ENCODE data around the gene NDFIP2. TPM values are rescaled to one million over a fixed set of nuclear protein-coding genes. Genes with fewer than 3 reads are reported as not detected.

The NDFIP2 gene
- total RNA-seq, 1 donor from 2014 or later, result 31.8 TPM

GRCh38 chr13:79456656-79457365 is 24.1 kb upstream of the NDFIP2 start:
- intact Hi-C loops (cut with DNase I), result no loop called here
- ATAC-seq (no peak), DNase-seq (ENCODE audit: low spot score) (no peak)

DNA sequence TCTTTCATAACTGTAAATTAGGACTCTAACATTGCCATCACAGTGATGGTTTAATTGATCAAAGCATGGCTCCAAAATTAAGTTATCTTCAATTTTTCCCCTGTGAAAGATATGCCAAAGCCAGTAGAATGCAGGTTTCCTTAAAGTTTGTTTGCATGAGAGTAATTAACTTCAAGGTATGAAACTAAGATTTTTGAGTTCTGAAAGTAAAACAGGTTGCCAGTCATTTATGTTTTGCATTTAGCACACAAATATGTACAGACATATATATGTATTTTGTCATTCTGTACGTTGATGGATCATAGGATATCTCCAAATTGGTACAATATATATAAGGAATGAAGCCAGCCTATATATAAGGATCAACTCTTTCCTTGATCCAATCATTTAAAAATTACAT is 23.6 kb upstream of the NDFIP2 start:
- DNase-seq (ENCODE audit: low spot score), result no peak
- intact Hi-C loops (cut with DNase I), result no loop called here
- ATAC-seq, result no peak

- no peak for DNase-seq (ENCODE audit: low spot score)
- intact Hi-C loops (cut with DNase I), result no loop called here
- ATAC-seq, result no peak
These were observed 23.0 kb upstream of the NDFIP2 start for GRCh38 chr13:79457948-79458347.

DNA sequence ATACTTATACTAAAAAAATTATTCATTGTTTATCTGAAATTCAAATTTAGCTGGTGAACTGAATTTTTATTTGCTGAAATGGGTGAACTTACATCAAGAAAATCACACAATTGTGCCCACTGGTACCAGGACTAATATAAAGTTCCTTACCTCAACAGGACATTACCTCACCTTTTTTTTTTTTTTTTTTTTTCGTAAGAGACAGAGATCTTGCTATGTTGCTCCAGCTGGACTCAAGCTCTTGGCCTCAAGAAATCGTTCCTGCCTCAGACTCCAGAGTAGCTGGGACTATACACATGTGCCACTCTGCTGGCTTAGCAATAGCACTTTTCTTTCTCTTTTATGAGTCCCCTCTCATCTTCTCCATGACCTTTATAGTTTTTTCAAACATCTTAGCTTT is 22.5 kb upstream of the NDFIP2 start:
- DNase-seq (ENCODE audit: low spot score), result no peak
- no peak for ATAC-seq
- intact Hi-C loops (cut with DNase I), result no loop called here

GRCh38 chr13:79459906-79460305 is 21.0 kb upstream of the NDFIP2 start:
- intact Hi-C loops (cut with DNase I), result no loop called here
- no peak for ATAC-seq
- DNase-seq (ENCODE audit: low spot score), result no peak

GRCh38 chr13:79462895-79463294 is 18.1 kb upstream of the NDFIP2 start:
- intact Hi-C loops (cut with DNase I), result no loop called here
- DNase-seq (ENCODE audit: low spot score), result no peak
- ATAC-seq, result no peak

DNA sequence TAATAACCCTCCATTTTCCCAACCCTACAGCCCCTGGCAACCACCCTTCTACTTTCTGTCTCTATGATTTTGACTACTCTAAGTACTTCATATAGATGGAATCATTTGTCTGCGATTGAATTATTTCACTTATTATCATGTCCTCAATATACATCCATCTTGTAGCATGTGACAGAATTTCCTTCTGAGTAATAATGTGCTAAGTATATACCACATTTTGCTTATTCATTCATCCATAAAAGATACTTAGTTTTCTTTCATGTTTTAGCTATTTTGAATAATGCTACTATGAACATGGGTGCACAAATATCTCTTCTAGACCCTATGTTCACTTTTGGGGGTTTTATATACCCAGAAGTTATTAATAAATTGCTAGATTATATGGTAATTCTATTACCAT is 17.4 kb upstream of the NDFIP2 start:
- intact Hi-C loops (cut with DNase I), result no loop called here
- ATAC-seq, result no peak

DNA sequence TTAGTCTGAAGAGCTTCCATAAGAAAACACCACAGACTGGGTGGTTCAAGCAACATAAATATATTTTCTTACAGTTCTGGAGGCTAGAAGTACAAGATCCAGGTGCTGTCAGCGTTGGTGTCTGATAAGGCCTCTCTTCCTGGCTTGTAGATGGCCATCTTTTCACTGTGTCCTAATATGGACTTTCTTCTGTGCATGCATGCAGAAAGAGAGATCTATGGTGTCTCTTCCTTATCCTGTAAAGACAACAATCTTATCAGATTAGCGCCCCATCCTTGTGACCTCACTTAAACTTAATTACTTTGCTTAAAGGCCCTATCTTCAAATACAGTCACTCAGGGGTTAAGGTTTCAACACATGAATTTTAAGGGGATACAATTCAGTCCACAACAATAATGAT is 14.1 kb upstream of the NDFIP2 start:
- intact Hi-C loops (cut with DNase I), result no loop called here
- no peak for ATAC-seq
- DNase-seq (ENCODE audit: low spot score), result no peak

More for the DNA sequence above, 17.4 kb upstream of the NDFIP2 start:
- DNase-seq (ENCODE audit: low spot score), result no peak

DNA sequence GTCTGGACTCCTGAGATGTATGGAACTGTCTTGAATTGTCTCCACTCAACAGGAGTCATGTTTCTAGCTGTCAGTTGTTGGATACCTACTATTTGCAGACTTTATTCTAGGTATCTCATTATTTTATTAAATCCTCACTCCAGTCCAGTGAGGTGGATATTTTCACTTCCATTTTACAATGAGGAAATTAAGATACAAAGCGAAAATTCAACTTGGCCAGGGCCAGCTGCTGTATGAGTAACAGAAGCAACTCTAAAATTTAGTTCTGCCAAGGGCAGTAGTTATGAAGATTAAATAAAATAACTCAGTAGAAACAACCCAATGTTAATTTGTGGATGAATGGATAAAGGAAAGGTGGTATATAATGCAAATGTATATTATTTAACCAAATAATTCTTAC is 12.6 kb upstream of the NDFIP2 start:
- no peak for ATAC-seq
- intact Hi-C loops (cut with DNase I), result no loop called here
- DNase-seq (ENCODE audit: low spot score), result no peak

DNA sequence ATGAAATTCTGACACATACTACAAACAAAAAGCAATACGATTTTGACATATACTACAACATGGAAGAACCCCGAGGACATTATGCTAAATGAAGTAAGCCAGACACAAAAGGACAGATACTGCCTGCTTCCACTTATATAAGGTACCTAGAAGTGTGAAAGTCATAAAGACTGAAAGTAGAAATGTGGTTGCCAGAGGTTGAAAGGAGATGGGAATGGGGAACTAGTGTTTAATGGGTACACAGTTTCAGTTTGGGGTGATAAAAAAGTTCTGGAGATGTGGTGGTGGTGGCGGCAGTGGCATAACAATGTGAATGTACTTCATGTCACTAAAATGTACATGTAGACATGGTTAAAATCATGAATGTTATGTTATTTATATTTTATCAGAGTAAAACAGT is 12.1 kb upstream of the NDFIP2 start:
- DNase-seq (ENCODE audit: low spot score), result no peak
- ATAC-seq, result no peak
- intact Hi-C loops (cut with DNase I), result no loop called here

DNA sequence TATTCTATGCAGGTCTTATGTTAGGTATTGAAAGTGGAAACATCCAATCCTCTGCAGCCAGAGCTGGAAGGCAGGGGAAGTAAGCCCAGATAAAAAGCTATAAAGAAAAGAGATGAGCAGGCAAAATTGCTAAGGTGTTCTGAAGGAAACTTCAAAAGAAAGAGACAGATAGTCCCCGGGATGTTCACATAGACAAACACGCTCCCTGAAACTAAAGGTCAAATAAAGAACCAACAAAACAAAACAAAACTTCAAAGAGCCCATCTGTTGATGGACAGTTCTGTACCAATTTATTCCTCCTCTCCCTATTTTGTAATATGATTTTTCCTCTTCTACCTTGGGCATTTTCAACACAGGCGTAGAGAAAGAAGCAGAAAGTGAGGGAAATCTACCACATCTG is 11.3 kb upstream of the NDFIP2 start:
- intact Hi-C loops (cut with DNase I), result no loop called here
- no peak for ATAC-seq

DNA sequence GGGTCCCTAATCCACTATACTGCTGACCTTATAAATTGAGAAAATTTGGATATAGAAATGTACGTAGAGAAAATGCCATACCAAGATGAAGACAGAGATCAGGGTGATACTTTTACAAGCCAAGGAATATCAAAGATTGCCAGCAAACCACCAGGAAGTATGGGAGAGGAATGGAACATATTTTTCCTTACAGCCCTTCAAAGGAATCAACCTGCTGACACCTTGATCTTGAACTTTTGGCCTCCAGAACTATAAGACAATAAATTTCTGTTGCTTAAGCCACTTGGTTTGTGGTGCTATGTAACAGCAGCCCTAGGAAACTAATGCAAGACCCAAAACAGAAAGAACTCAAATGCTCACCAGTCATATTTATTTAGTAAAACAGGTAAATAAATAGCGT is 10.3 kb upstream of the NDFIP2 start:
- intact Hi-C loops (cut with DNase I), result no loop called here
- ATAC-seq (no peak), DNase-seq (ENCODE audit: low spot score) (no peak)

More for the DNA sequence above, 11.3 kb upstream of the NDFIP2 start:
- DNase-seq (ENCODE audit: low spot score), result no peak

DNA sequence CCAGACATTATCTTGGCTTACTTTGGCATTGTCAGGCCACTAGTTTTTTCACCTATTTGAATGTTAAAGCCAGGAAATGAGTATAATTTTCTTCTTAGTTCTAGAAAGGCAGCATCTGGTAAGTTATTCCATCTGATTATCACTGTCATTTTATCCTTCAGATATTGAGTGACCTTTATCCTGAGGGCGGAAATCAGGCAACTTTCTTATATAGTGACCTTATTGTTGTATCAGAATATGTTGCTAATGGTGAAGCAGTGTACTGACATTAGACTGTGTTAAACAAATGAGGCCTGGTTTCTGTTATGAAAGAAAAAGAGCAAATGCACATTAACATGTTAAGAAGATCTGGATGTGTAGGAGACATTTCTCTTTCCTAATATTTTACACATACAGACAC is 5.4 kb upstream of the NDFIP2 start:
- intact Hi-C loops (cut with DNase I), result no loop called here
- no peak for ATAC-seq
- no peak for DNase-seq (ENCODE audit: low spot score)

DNA sequence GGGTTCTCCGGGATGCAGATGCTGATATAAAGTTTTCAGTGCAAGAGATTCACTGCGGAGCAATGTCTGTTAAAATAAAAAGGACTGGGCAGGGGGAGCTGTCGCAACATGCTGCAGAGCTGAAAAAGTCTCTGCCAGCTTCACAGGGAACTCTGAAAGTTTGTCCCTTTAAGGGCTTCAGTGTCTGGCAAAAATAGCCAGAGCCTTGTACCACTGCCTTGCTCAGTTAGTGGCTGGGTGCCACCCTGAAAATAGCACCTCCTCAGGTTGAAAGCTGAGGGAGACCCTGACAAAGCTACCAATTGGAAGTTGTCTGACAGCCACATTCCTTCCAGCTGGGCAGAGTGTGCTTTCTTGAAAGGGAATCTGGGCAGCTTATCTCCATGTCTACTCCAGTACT is 3.0 kb upstream of the NDFIP2 start:
- DNase-seq (ENCODE audit: low spot score) (no peak), ATAC-seq (no peak)
- intact Hi-C loops (cut with DNase I), result no loop called here

- DNase-seq (ENCODE audit: low spot score) (no peak), ATAC-seq (no peak)
- intact Hi-C loops (cut with DNase I), result no loop called here
These were observed 1.1 kb upstream of the NDFIP2 start for GRCh38 chr13:79479882-79480281.

GRCh38 chr13:79481685-79482052 is 714 bp downstream of the NDFIP2 start:
- ATAC-seq, result peak; percentile 33
- no peak for DNase-seq (ENCODE audit: low spot score)
- intact Hi-C loops (cut with DNase I), result no loop called here

DNA sequence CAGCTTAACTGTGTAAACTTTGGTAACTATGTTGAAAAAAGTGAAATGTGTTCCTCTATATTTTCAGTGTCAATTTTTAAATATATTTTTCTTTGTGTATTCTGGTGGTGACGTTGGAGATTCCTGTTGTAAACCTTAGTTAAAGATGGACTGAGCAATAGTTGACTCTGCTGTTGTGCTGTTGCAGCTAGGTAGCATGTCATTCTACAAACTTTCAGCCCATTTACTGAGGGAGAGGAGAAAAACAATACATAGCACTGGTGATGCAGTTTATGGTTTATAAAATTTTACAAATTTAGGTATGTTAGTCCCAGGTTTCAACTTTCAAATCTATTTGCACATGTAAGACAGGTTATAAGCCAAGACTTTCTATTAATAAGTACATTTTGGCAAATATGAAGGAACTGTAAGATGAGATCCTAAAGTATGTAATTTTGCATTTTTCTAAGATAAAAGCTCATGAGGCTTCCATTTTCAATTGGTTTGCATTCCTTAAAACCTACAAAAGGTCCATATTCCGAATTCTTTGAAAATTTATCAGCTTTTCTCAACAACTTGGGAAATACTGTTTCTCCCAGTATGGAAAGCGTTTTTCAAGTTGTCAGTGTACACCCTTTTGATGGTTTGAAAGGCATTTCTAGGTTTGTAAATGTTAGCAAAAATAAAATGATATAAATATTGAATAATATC is 1.5 kb downstream of the NDFIP2 start:
- DNase-seq (ENCODE audit: low spot score) (no peak), ATAC-seq (no peak)
- intact Hi-C loops (cut with DNase I), result no loop called here

DNA sequence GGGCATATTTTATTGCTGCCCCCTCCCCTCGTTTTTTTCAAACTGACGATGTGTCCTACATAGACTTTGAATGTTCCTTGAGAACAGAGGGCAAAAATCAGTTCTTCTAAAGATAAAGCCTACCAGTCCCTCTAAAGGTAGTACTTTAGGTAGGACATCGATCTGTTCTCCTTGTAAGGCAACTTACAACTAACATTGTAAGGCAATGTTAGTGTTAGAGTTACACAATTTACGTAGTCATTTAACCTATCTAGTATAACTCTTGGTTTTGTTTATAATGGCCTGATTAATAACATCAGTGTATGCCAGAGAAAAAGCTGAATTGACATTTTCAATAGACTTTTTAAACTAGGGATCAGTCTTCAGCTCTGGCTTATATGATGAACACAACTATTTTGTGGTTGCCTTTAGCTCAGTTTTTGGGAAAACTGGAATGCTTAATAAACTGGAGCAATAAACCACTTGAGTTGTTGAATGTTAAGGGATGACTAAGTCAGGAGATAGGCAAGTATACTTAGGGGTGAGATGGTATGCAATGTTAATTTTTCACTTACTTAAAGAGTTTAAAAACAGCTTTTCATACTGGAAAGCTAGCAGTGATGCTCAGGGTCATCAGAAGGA is 2.2 kb downstream of the NDFIP2 start:
- ATAC-seq, result no peak
- intact Hi-C loops (cut with DNase I), result no loop called here

DNA sequence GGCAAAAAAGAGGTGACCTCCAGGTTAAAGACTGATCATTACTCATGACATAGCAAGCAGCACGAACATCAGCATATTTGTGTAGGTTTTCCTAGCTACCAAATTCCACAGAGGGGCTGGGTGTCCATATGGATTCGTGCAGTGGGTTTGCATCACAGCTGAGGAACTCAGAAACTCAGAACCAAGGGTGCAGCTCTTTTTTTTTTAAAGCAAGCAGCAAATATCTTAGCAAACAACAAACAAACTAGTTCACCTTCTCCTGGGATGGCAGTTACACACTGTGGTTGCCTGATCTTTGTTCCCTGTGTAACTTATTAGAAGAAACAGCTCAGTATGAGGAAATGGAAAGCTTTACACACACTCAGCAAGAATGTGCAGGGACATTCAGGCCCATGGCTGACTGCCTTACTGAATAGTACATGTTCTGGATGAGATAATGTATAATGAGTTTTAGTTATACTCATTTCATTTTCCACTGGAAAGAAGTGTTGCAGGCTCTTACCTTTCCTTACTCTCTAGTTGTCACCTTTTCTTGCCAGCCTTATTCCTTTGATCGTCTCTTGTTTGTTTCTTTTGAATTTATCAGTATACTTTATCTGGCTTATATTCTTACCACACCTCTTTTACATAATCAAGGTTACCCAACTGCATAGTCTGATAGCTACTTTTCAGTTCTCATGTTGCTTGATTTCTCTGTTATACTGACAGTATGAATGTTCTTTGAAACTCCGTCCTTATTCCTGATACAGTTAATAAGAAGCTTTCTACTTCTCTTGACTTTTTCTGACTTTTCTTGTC is 4.3 kb downstream of the NDFIP2 start:
- no peak for DNase-seq (ENCODE audit: low spot score)
- no peak for ATAC-seq
- intact Hi-C loops (cut with DNase I), result no loop called here

More for the DNA sequence above, 2.2 kb downstream of the NDFIP2 start:
- no peak for DNase-seq (ENCODE audit: low spot score)

All from sciatic nerve (tissue), 2 donors.